AG10803 (cell line): ENCODE results near the gene CWC25.
A peak's percentile ranks its signal among the peaks of the same experiment; 100 is the strongest.
"Not testable (repeated sequence)": the region's sequence is repeated elsewhere in the genome, so short reads cannot be mapped to it uniquely, and the experiment has no call there.

Experiments
- DNase-seq: peaks from one replicate; pipeline ENCODE4 v3.0.0; 2010; ENCODE audit warnings: low read depth
- H3K4me3 ChIP-seq: 2 replicates; pipeline ENCODE4 v1.5.1; 2011; ENCODE audit warnings: mild to moderate bottlenecking, low read length, control low read depth
- TF ChIP-seq, protein P1 (sequence below): conservative IDR thresholded peaks from 2 replicates; pipeline ENCODE4 v1.5.1; 2011; ENCODE audit warnings: mild to moderate bottlenecking, low read length, control low read depth, inconsistent platforms

CWC25 gene

DNA sequence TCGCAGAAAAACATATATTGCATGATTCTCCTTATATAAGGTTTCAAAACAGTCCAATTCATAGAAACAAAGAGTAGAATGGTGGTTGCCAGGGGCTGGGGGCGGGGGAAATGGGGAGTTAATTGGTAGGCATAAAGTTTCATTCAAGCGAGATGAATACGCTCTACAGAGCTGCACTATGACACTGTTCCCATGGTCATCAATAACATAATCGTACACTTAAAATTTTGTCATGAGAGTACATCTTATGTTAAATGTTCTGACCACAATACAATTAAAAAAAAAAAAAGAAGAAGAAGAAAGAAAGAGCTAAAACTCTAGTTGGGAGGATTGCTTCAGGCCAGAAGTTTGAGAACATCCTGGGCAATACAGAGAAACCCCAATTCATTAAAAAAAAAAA, 30.9 kb downstream of the CWC25 start:
- no peak overlapping the region for H3K4me3 ChIP-seq
- DNase-seq = no peak
- TF ChIP-seq, protein P1, sequence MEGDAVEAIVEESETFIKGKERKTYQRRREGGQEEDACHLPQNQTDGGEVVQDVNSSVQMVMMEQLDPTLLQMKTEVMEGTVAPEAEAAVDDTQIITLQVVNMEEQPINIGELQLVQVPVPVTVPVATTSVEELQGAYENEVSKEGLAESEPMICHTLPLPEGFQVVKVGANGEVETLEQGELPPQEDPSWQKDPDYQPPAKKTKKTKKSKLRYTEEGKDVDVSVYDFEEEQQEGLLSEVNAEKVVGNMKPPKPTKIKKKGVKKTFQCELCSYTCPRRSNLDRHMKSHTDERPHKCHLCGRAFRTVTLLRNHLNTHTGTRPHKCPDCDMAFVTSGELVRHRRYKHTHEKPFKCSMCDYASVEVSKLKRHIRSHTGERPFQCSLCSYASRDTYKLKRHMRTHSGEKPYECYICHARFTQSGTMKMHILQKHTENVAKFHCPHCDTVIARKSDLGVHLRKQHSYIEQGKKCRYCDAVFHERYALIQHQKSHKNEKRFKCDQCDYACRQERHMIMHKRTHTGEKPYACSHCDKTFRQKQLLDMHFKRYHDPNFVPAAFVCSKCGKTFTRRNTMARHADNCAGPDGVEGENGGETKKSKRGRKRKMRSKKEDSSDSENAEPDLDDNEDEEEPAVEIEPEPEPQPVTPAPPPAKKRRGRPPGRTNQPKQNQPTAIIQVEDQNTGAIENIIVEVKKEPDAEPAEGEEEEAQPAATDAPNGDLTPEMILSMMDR = no peak

DNA sequence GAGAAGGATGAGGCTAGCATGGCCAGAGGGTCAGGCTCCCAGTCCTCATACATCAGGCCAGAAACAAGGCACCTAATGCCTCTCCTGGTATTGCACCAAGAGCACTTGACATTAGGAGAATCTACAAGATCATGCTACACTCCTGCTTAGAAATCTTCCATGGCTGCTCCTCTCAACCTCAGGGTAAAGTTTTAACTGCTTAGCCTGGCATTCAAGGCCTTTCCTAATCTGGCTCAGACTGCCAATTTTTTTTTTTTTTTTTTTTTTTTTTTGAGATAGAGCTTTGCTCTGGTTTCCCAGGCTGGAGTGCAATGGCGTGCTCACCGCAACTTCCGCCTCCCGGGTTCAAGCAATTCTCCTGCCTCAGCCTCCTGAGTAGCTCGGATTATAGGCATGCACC, 34.0 kb downstream of the CWC25 start:
- no peak for DNase-seq
- TF ChIP-seq, protein P1 = no peak
- H3K4me3 ChIP-seq = no peak overlapping the region

DNA sequence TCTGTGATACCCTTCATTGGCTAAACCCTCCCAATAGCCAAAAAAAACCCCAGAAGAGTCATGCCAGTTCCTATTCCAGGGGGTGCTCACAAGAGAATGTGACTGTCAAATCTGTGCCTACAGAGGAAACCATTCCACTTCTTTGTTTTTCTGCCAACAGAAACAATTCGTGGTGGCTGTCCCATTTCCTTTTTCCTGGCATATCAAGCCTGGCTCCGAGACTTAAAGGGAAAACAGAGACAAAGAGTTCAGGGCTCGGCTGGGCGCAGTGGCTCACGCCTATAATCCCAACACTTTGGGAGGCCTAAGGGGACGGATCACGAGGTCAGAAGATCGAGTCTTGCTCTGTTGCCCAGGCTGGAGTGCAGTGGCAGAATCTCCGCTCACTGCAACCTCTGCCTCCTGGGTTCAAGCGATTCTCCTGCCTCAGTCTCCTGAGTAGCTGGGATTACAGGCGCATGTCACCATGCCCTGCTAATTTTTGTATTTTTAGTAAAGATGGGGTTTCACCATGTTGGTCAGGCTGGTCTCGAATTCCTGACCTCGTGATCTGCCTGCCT, 34.9 kb downstream of the CWC25 start:
- not testable (repeated sequence) for DNase-seq

DNA sequence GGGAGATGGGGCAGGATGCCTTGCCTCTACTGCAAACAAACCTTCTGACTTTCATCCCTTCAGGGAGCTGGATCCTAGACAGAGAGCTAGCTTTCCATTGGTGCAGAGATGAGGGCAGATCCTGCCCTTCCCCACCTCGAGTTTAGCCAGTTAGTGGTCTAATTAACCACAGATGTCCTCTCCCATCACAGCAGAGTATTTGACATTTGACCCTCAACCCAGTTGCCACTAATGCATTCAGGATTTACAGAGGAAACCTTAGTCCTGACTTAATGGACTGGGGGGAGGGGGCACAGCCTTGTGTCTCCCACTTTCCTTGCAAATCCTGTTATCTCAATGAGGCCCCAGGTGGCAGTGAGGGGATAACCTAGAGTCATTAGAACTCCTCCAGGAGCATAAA, 35.9 kb downstream of the CWC25 start:
- peak; percentile 22 for DNase-seq
- TF ChIP-seq, protein P1 = no peak

More for the DNA sequence above, 34.9 kb downstream of the CWC25 start:
- H3K4me3 ChIP-seq = not testable (repeated sequence)

DNA sequence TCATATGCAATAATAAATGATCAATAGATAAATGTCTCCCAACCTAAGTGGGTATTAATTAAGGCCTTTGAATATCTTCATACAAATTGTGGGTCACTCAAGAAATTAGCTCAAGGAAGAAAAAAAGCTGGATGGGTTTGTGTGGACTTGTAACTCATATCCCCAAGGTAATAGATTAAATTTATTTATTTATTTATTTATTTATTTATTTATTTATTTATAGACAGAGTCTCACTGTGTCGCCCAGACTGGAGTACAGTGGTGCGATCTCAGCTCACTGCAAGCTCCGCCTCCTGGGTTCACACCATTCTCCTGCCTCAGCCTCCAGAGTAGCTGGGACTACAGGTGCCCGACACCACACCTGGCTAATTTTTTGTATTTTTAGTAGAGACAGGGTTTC, 37.1 kb downstream of the CWC25 start:
- not testable (repeated sequence) for DNase-seq, H3K4me3 ChIP-seq

More for the DNA sequence above, 35.9 kb downstream of the CWC25 start:
- H3K4me3 ChIP-seq = no peak overlapping the region

DNA sequence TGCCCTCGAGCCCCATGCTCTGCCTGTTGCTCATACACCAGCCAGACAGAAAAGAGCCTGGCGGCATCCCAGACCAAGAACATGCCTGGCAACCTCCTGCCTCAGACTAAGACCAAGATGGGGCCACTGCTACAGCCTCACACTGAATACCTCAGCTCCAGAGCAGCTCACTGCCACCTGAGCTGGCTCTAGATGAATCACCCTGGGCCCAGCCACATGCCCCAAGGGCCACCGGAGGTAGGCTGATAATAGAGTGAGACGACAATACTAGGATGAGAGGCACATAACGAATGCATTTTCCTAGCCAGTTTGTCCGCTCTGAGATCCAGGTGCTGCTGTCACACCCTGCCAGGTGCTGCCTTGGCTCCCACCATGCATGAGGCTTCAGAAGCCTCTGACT, 38.7 kb downstream of the CWC25 start:
- no peak for DNase-seq

DNA sequence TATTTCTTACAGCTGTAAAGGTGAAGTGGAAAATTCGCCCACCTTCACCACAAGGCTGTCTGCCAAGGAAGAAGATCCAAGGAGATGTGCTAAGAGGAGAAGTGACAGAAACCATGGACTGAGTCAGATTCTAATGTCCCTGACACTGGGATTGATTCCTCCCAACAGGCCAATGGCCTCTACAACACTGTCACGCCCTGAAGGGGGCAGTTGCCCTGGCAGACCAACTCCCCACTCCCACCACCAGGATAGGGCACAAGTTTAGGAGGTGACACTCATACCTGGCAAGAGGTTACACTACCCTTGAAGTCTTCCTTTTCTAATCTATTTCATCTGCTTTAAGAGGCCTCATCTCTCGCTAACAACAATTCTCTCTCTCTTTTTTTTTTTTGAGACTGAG, 41.9 kb downstream of the CWC25 start:
- TF ChIP-seq, protein P1 = no peak
- no peak overlapping the region for H3K4me3 ChIP-seq
- no peak for DNase-seq

More for the DNA sequence above, 38.7 kb downstream of the CWC25 start:
- H3K4me3 ChIP-seq = no peak overlapping the region
- TF ChIP-seq, protein P1 = no peak

DNA sequence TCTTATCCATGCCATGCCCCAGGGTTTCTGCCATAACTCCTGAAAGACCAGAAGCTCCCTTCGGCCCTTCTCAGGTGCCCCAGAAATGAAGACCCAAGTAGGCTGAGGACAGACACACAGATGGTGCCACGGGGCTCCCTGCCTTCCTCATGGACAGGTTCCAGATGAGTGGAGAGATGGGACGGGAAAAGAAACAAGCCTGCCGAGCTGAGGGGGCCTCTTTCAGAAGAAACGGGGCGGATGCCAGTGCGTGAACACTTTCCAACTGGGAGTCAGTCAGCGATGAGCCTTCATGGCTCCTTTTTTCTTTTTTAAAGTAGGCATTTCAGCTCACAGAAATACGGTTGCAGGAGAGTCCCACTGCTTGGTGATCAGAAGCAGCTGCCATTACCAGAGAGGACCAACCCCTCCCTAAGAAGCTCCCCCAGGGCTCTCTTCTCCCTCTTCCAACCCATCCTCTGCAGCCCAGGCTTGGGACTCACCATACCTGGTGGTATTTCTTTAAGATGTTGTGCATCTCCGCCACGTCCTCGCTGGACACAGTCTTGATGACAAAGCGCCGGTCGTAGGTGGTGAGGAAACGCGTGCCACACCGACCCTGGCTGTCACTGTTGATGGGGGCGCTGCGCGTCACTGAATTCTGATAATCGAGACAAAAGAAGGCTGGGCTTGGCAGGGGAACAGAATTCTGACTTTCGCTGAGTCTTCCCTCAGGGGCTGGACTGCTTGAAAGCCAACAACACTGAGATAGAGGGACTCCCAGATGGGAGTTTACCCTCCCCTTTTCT, 45.0 kb downstream of the CWC25 start:
- no peak for DNase-seq
- no peak overlapping the region for H3K4me3 ChIP-seq
- TF ChIP-seq, protein P1 = no peak
